ENCODE results near the gene FOXP2. TPM values are rescaled to one million over a fixed set of nuclear protein-coding genes. Genes with fewer than 3 reads are reported as not detected.

FOXP2 gene
- total and polyA plus RNA-seq, 10 of the 15 experiments (the other 5 are each of a cell fraction or from before 2014, with no cell fraction given) = 0.99 to 2.5 (median 1.8) TPM

- no peaks in the 10 kb centered on the region for H3K9me3 ChIP-seq (replicated peaks; ENCODE audit: control insufficient read depth, insufficient read depth, low read length)
- no peak overlapping the region for H3K9ac ChIP-seq (ENCODE audit: control insufficient read depth, insufficient read depth, low read length)
- CTCF ChIA-PET = interaction anchor here (0.6 to 1.3 kb wide), 5 partner anchors 14 to 252 kb away, joined by 3 read pairs; no protein-coding TSS in a partner anchor
- H4K20me1 ChIP-seq (ENCODE audit: control insufficient read depth, insufficient read depth) = no peaks in the 10 kb centered on the region
- RAD21 ChIA-PET (ENCODE audit: unreplicated experiment) = interaction anchor here (1.0 to 2.0 kb wide), 4 partner anchors 11 to 458 kb away, joined by 3 to 8 read pairs (median 6); no protein-coding TSS in a partner anchor
- no peak for FAIRE-seq
- no peaks in the 10 kb centered on the region for H3K36me3 ChIP-seq (ENCODE audit: control insufficient read depth in 2 of 2, insufficient read depth in 2 of 2, low read length in 1 of 2)
- H3K79me2 ChIP-seq (ENCODE audit: control insufficient read depth, insufficient read depth, low read length) = no peaks in the 10 kb centered on the region
- DNase-seq (ENCODE audit: low read depth, low spot score) = no peak
- intact Hi-C loops (cut with micrococcal nuclease; ENCODE audit: unreplicated experiment) (loop anchor here (5.0 kb wide), 1 partner anchor 457 kb away; no protein-coding TSS in a partner anchor), in situ Hi-C loops (cut with MboI) (no loop called here)
- H2AFZ ChIP-seq (ENCODE audit: control insufficient read depth, low read depth, low read length) = no peak overlapping the region
- peak; percentile 72 for ATAC-seq
- TF ChIP-seq, protein P1, sequence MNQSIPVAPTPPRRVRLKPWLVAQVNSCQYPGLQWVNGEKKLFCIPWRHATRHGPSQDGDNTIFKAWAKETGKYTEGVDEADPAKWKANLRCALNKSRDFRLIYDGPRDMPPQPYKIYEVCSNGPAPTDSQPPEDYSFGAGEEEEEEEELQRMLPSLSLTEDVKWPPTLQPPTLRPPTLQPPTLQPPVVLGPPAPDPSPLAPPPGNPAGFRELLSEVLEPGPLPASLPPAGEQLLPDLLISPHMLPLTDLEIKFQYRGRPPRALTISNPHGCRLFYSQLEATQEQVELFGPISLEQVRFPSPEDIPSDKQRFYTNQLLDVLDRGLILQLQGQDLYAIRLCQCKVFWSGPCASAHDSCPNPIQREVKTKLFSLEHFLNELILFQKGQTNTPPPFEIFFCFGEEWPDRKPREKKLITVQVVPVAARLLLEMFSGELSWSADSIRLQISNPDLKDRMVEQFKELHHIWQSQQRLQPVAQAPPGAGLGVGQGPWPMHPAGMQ (IDR thresholded peaks at IDR 0.05; ENCODE audit: borderline replicate concordance) = no peak
- no peak for TF ChIP-seq CHD2 (IDR thresholded peaks at IDR 0.05; ENCODE audit: borderline replicate concordance, low read depth, low read length)
- TF ChIP-seq RAD21 (IDR thresholded peaks at IDR 0.05; ENCODE audit: insufficient read depth, low read depth, low read length) = peak; percentile 49; the same call in 1 of the 2 replicates
- TF ChIP-seq, protein P2, sequence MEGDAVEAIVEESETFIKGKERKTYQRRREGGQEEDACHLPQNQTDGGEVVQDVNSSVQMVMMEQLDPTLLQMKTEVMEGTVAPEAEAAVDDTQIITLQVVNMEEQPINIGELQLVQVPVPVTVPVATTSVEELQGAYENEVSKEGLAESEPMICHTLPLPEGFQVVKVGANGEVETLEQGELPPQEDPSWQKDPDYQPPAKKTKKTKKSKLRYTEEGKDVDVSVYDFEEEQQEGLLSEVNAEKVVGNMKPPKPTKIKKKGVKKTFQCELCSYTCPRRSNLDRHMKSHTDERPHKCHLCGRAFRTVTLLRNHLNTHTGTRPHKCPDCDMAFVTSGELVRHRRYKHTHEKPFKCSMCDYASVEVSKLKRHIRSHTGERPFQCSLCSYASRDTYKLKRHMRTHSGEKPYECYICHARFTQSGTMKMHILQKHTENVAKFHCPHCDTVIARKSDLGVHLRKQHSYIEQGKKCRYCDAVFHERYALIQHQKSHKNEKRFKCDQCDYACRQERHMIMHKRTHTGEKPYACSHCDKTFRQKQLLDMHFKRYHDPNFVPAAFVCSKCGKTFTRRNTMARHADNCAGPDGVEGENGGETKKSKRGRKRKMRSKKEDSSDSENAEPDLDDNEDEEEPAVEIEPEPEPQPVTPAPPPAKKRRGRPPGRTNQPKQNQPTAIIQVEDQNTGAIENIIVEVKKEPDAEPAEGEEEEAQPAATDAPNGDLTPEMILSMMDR (IDR thresholded peaks at IDR 0.05 in 2 of 3, conservative IDR thresholded peaks at IDR 0.05 in 1 of 3; ENCODE audit: control insufficient read depth in 2 of 3, extremely low read depth in 1 of 3, insufficient read depth in 1 of 3, low read depth in 3 of 3, low read length in 3 of 3) = peak in 2 of 3 experiments; percentile 28 to 33; a peak in 3 of 6 replicates
- no peak for TF ChIP-seq JUND (IDR thresholded peaks at IDR 0.05; ENCODE audit: low read depth, low read length)
- no peak for TF ChIP-seq HDAC6 (IDR thresholded peaks at IDR 0.05; ENCODE audit: unreplicated experiment)
- no peak for TF ChIP-seq POU2F2 (IDR thresholded peaks at IDR 0.05; ENCODE audit: borderline replicate concordance, low read depth, low read length)
- no peak for TF ChIP-seq SMAD5 (IDR thresholded peaks at IDR 0.05; ENCODE audit: low read depth)
- no peak for TF ChIP-seq RELA (IDR thresholded peaks at IDR 0.05; ENCODE audit: borderline replicate concordance, partially characterized antibody)
- no peak for TF ChIP-seq CREM (IDR thresholded peaks at IDR 0.05; ENCODE audit: low read depth)
- TF ChIP-seq EP300 (IDR thresholded peaks at IDR 0.05; ENCODE audit: borderline replicate concordance in 1 of 2, control insufficient read depth in 1 of 2, low read depth in 2 of 2, low read length in 2 of 2) = no peak
- TF ChIP-seq NBN (IDR thresholded peaks at IDR 0.05) = no peak
- no peak for TF ChIP-seq ASH2L (IDR thresholded peaks at IDR 0.05; ENCODE audit: borderline replicate concordance, low read depth)
- no peak for TF ChIP-seq ZNF622 (IDR thresholded peaks at IDR 0.05)
- TF ChIP-seq BACH1 (IDR thresholded peaks at IDR 0.05; ENCODE audit: borderline replicate concordance) = no peak
- no peak for TF ChIP-seq MXI1 (IDR thresholded peaks at IDR 0.05; ENCODE audit: low read depth, low read length)
- TF ChIP-seq SIN3A (IDR thresholded peaks at IDR 0.05; ENCODE audit: low read depth, low read length) = no peak
- SMC1A ChIA-PET (ENCODE audit: uncharacterized antibody, unreplicated experiment) = interaction anchor here (0.7 to 1.7 kb wide), 6 partner anchors 14 to 124 kb away, joined by 3 to 11 read pairs (median 4); no protein-coding TSS in a partner anchor
- H3K4me1 ChIP-seq (ENCODE audit: control insufficient read depth, insufficient read depth, low read length) = no peaks in the 10 kb centered on the region
- H3K4me3 ChIP-seq = no peak overlapping the region
- no peak overlapping the region for H3K4me2 ChIP-seq (ENCODE audit: control insufficient read depth, insufficient read depth)
- POLR2A ChIA-PET = interaction anchor here (0.5 kb wide), 1 partner anchor 97 kb away, joined by 4 read pairs; no protein-coding TSS in a partner anchor
- H3K27ac ChIP-seq (ENCODE audit: control insufficient read depth, insufficient read depth) = no peak overlapping the region
- no peaks in the 10 kb centered on the region for H3K27me3 ChIP-seq (replicated peaks in 1 of 2; ENCODE audit: control insufficient read depth in 2 of 2, insufficient read depth in 2 of 2, low read length in 1 of 2)
- no TSS peak for BruUV-seq (replicated peaks)
These were observed 125.0 kb downstream of the FOXP2 start for GRCh38 chr7:114539575-114539974.

All from GM12878 (cell line).